Brain microvascular endothelial cell (primary cell): ENCODE data around the gene DIAPH3.

ENCODE experiments used
- DNase-seq: peaks from one replicate; pipeline ENCODE4 v3.0.0-alpha.2; 2020
- H3K27ac ChIP-seq: fragments of 250-450 bp; sonication (Bioruptor Pico); 2 replicates; pipeline ENCODE4 v1.5.1; 2020; ENCODE audit warnings: mild to moderate bottlenecking, moderate library complexity
- H3K27me3 ChIP-seq: fragments of 250-450 bp; sonication (Bioruptor Pico); replicated peaks from 2 replicates; pipeline ENCODE4 v1.5.1; 2020; ENCODE audit warnings: mild to moderate bottlenecking
- H3K36me3 ChIP-seq: fragments of 250-450 bp; sonication (Bioruptor Pico); replicated peaks from 2 replicates; pipeline ENCODE4 v1.5.1; 2020; ENCODE audit warnings: mild to moderate bottlenecking
- H3K4me3 ChIP-seq: 2 replicates; pipeline ENCODE4 v1.5.1; 2011; ENCODE audit warnings: low read depth, mild to moderate bottlenecking, control low read depth, low read length, moderate library complexity
- CTCF ChIP-seq: IDR thresholded peaks from 2 replicates; pipeline ENCODE4 v1.5.1; 2011; ENCODE audit warnings: low read depth, mild to moderate bottlenecking, moderate library complexity, low read length, control low read depth, inconsistent platforms; ENCODE audit errors: missing control alignments
- in situ Hi-C: cut with HindIII; loops from 2 replicates; pipeline ENCODE4 v1.10.0; 2017; ENCODE audit warnings: low sequenced_read_pairs, low pct_ligation_motif_present

The DIAPH3 gene

GRCh38 chr13:59885076-59885475 lies 278.7 kb downstream of the DIAPH3 start:
- no peak for DNase-seq
- H3K27ac ChIP-seq: no peak overlapping the region
- in situ Hi-C loops: no loop called here
- H3K4me3 ChIP-seq: no peak overlapping the region
- no peak for TF ChIP-seq CTCF
- no peaks in the 10 kb centered on the region for H3K36me3 ChIP-seq
- H3K27me3 ChIP-seq: no peaks in the 10 kb centered on the region

GRCh38 chr13:59883885-59884284 lies 279.8 kb downstream of the DIAPH3 start:
- H3K27ac ChIP-seq: no peak overlapping the region
- no peak for DNase-seq
- no peak for TF ChIP-seq CTCF
- in situ Hi-C loops: no loop called here
- H3K27me3 ChIP-seq: no peaks in the 10 kb centered on the region
- no peaks in the 10 kb centered on the region for H3K36me3 ChIP-seq
- no peak overlapping the region for H3K4me3 ChIP-seq

GRCh38 chr13:59880468-59880867 lies 283.3 kb downstream of the DIAPH3 start:
- TF ChIP-seq CTCF: no peak
- Histone ChIP-seq H3K4me3 (no peak overlapping the region), H3K36me3 (no peaks in the 10 kb centered on the region), H3K27me3 (no peaks in the 10 kb centered on the region), H3K27ac (no peak overlapping the region)
- DNase-seq: no peak
- in situ Hi-C loops: no loop called here

- no peak for DNase-seq
- Histone ChIP-seq H3K36me3 (no peaks in the 10 kb centered on the region), H3K27me3 (no peaks in the 10 kb centered on the region), H3K27ac (no peak overlapping the region), H3K4me3 (no peak overlapping the region)
- no peak for TF ChIP-seq CTCF
- in situ Hi-C loops: no loop called here
Measured at GRCh38 chr13:59879281-59879680, 284.4 kb downstream of the DIAPH3 start.

- in situ Hi-C loops: no loop called here
- TF ChIP-seq CTCF: no peak
- Histone ChIP-seq H3K4me3 (no peak overlapping the region), H3K27me3 (no peaks in the 10 kb centered on the region), H3K27ac (no peak overlapping the region), H3K36me3 (no peaks in the 10 kb centered on the region)
- DNase-seq: no peak
Measured at GRCh38 chr13:59877933-59878332, 285.8 kb downstream of the DIAPH3 start.

- TF ChIP-seq CTCF: no peak
- H3K4me3 ChIP-seq: no peak overlapping the region
- no peak overlapping the region for H3K27ac ChIP-seq
- DNase-seq: no peak
- no peaks in the 10 kb centered on the region for H3K27me3 ChIP-seq
- in situ Hi-C loops: no loop called here
- H3K36me3 ChIP-seq: no peaks in the 10 kb centered on the region
Measured at GRCh38 chr13:59874973-59875372, 288.8 kb downstream of the DIAPH3 start.
